Measurements from ENCODE around the gene GRM2.
"Not testable (repeated sequence)": the region's sequence is repeated elsewhere in the genome, so short reads cannot be mapped to it uniquely, and the experiment has no call there.

Gene GRM2

DNA sequence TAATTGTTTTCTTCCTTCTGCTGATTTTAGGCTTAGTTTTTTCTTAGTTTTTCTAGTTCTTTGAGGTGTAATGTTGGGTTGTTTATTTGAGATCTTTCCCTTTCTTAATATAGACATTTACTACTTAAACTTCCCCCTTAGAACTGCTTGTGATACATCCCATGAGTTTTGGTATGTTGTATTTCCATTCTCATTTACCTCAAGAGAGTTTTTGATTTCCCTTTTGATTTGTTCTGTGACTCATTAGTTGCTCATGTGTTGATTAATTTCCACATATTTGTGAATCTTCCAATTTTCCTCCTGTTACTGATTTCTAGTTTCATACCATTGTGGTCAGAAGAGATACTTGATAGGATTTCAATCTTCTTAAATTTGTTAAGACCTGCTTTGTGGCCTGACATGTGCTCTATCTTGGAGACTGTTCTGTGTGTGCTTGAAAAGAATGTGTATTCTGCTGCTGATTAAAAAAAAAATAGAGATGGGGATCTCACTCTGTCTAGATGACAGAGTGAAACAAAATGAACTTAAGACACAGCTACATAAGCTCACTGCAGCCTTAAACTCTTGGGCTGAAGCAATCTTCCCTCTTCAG is 22.3 kb downstream of the GRM2 start:
- DNase-seq: no peak

- DNase-seq: no peak
Measured at GRCh38 chr3:51733859-51734571, 27.1 kb downstream of the GRM2 start.

GRCh38 chr3:51734572-51734907 is 27.7 kb downstream of the GRM2 start:
- DNase-seq: no peak

DNA sequence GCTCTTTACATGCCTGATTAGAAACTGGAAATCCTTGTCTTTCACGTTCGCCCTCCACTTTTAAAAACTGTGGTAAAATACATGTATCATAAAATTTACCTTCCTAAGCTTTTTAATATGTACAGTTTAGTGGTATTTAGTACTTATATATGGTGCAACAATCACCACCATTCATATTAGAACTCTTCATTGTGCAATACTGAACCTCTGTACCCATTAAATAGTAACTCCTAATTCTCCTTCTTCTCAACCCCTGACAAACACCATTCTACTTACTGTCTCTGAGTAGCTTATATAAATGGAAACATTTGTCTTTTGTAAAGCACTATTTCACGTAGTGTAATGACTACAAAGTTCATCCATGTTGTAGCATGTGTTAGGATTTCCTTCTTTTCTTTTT is 28.2 kb downstream of the GRM2 start:
- no peak for DNase-seq

DNA sequence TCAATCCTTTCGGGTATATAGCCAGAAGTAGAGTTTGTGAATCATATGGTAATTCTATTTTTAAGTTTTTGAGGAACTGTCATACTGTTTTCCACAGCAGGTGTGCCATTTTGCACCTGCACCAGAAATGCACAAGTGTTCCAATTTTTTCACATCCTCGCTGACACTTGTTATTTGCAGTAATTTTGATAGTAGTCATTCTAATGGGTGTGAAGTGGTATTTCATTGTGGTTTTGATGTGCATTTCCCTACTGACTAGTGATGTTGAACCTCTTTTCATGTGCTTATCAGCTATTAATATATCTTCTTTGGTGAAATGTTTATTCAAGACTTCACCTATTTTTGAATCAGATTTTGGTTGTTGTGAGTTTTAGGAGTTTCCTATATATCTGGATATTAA is 29.1 kb downstream of the GRM2 start:
- DNase-seq: no peak

GRCh38 chr3:51739110-51739509 is 32.2 kb downstream of the GRM2 start:
- no peak for DNase-seq

- DNase-seq: not testable (repeated sequence)
Measured at GRCh38 chr3:51742320-51742719, 35.5 kb downstream of the GRM2 start.

DNA sequence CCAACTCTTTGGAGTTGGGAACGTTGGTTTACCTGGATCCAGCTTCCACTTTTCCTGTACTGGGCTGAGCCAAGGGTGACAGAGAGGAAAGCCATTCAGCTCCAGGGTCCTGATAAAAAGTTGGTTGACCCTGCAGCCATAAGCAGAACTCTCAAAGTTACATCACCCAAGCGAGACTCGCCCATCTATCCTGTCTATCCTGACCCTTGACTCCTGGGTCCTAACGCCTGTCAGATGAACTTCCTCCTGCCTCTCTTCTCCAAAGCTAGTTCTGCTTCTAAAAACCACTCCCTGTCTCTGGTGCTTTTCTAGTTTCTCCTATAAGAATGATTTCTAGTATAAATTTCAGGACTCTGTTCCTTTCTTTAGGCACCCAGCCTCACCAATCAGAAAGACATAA is 36.1 kb downstream of the GRM2 start:
- DNase-seq: not testable (repeated sequence)

GRCh38 chr3:51747840-51748239 is 41.0 kb downstream of the GRM2 start:
- DNase-seq: no peak

GRCh38 chr3:51748327-51748726 is 41.5 kb downstream of the GRM2 start:
- DNase-seq: no peak

GRCh38 chr3:51750878-51751277 is 44.0 kb downstream of the GRM2 start:
- no peak for DNase-seq

- no peak for DNase-seq
Measured at GRCh38 chr3:51751287-51751686, 44.4 kb downstream of the GRM2 start.

DNA sequence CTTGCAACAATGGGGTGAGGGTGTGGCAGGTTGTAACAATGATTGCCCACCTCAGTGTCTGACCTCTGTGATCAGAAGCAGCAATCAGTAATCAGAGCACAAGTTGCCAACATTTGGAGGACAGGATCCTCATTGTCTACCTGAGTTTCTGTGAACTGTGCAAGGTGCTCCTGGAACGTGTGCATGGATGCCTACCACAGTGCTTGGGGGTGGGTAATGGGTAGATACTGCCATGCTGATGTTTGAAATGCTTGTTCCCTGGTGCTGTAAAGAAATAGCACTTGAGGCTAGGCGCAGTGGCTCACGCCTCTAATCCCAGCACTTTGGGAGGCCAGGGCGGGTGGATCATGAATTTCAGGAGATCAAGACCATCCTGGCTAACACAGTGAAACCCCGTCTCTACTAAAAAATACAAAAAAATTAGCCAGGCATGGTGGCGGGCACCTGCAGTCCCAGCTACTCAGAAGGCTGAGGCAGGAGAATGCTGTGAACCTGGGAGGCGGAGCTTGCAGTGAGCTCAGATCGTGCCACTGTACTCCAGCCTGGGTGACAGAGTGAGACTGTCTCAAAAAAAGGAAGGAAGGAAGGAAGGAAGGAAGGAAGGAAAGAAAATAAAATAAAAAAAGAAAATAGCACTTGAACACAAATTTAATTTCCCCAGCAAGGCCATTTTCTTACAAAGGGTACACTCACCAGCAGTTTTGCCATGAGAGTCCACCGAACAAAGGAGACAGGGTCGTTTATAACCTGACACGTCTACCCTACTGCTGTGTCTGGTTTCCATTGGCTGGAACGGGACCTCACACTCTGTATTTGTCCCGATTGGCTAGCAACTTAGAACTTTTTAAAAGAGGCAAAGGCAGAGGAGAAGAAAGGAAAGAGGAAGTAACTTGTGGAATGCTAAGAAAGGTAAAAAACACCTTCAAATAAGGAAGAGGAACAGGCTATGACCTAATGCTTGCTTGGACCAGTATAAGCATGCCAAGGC is 47.2 kb downstream of the GRM2 start:
- not testable (repeated sequence) for DNase-seq

DNA sequence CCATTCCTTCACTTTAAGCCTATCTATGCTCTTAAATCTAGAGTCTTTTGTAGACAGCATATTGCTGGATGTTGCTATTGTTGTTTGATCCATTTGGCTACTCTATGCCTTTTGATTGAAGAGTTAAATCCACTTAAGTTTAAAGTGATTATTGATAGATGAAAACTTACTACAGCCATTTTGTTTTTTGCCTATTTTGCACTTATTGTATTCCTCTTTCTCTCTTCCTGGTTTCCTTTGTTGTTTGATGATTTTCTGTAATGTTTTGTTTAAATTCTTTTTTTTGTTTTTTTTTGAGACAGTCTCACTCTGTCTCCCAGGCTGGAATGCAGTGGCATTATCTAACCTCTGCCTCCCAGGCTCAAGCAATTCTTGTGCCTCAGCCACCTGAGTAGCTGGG is 52.3 kb downstream of the GRM2 start:
- DNase-seq: no peak

Data from NCI-H2227 treated with DMSO at 0.1 percent for 48 hours (cell line).